NCI-H82 (cell line): ENCODE results near the gene CCDC157.
A peak's percentile ranks its signal among the peaks of the same experiment; 100 is the strongest.

Source experiments
- DNase-seq: peaks from one replicate; lab custom pipeline; 2025; lab: John Stamatoyannopoulos, UW

CCDC157 gene

GRCh38 chr22:30413745-30414524 lies 57.1 kb downstream of the CCDC157 start:
- DNase-seq, result no peak

- no peak for DNase-seq
Measured at GRCh38 chr22:30414525-30415047, 57.8 kb downstream of the CCDC157 start.

GRCh38 chr22:30416403-30416802 lies 59.6 kb downstream of the CCDC157 start:
- DNase-seq, result no peak

GRCh38 chr22:30416837-30417236 lies 60.0 kb downstream of the CCDC157 start:
- DNase-seq, result no peak

- DNase-seq, result no peak
Measured at GRCh38 chr22:30420347-30421125, 63.7 kb downstream of the CCDC157 start.

GRCh38 chr22:30421695-30422480 lies 65.1 kb downstream of the CCDC157 start:
- no peak for DNase-seq

- no peak for DNase-seq
Measured at GRCh38 chr22:30422481-30423300, 65.9 kb downstream of the CCDC157 start.

GRCh38 chr22:30423301-30423958 lies 66.6 kb downstream of the CCDC157 start:
- peak; percentile 56 for DNase-seq

GRCh38 chr22:30423959-30424533 lies 67.2 kb downstream of the CCDC157 start:
- peak; percentile 100 for DNase-seq

- peak; percentile 69 for DNase-seq
Measured at GRCh38 chr22:30424534-30425326, 67.9 kb downstream of the CCDC157 start.

GRCh38 chr22:30425327-30425615 lies 68.5 kb downstream of the CCDC157 start:
- DNase-seq, result no peak

- peak; percentile 83 for DNase-seq
Measured at GRCh38 chr22:30425616-30426387, 69.0 kb downstream of the CCDC157 start, which contains the start of gene MTFP1. Gene MTFP1 (plus strand): TSS chr22:30425768. CDS start chr22:30425880, 112 bp downstream.
